ENCODE measurements around the gene TERT. TPM values are rescaled to one million over a fixed set of nuclear protein-coding genes. Genes with fewer than 3 reads are reported as not detected.
A peak's percentile ranks its signal among the peaks of the same experiment; 100 is the strongest.

Gene TERT
- total and polyA plus RNA-seq, 2 of the 13 experiments (the other 11 are each of a cell fraction or from before 2014, with no cell fraction given), result 4.3 to 5.9 TPM

DNA sequence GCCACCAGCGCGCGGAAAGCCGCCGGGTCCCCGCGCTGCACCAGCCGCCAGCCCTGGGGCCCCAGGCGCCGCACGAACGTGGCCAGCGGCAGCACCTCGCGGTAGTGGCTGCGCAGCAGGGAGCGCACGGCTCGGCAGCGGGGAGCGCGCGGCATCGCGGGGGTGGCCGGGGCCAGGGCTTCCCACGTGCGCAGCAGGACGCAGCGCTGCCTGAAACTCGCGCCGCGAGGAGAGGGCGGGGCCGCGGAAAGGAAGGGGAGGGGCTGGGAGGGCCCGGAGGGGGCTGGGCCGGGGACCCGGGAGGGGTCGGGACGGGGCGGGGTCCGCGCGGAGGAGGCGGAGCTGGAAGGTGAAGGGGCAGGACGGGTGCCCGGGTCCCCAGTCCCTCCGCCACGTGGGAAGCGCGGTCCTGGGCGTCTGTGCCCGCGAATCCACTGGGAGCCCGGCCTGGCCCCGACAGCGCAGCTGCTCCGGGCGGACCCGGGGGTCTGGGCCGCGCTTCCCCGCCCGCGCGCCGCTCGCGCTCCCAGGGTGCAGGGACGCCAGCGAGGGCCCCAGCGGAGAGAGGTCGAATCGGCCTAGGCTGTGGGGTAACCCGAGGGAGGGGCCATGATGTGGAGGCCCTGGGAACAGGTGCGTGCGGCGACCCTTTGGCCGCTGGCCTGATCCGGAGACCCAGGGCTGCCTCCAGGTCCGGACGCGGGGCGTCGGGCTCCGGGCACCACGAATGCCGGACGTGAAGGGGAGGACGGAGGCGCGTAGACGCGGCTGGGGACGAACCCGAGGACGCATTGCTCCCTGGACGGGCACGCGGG lies at the start of gene TERT (continued):
- no peak for TF ChIP-seq SAFB2 (CRISPR knock-in tag; IDR thresholded peaks at IDR 0.05; ENCODE audit: borderline replicate concordance, low read depth)
- no peak for TF ChIP-seq RCOR2 (CRISPR knock-in tag; IDR thresholded peaks at IDR 0.05)
- no peak for TF ChIP-seq ZNF768 (CRISPR knock-in tag; IDR thresholded peaks at IDR 0.05)
- TF ChIP-seq RBFOX2 (IDR thresholded peaks at IDR 0.05; ENCODE audit: low read depth, low read length), result no peak
- TF ChIP-seq ZNF572 (CRISPR knock-in tag; IDR thresholded peaks at IDR 0.05), result no peak
- TF ChIP-seq HDAC1 (CRISPR knock-in tag; IDR thresholded peaks at IDR 0.05), result peak; percentile 64; the same call in 1 of the 2 replicates
- TF ChIP-seq GATAD2A (CRISPR knock-in tag; IDR thresholded peaks at IDR 0.05), result no peak
- TF ChIP-seq MAX (IDR thresholded peaks at IDR 0.05), result peak; percentile 97
- TF ChIP-seq TMF1 (CRISPR knock-in tag; IDR thresholded peaks at IDR 0.05; ENCODE audit: low read depth), result 0 out of 2 replicates have a peak, but pooled peaks have one; percentile 16
- TF ChIP-seq MAF1 (CRISPR knock-in tag; IDR thresholded peaks at IDR 0.05; ENCODE audit: borderline replicate concordance), result no peak
- no peak for TF ChIP-seq TARDBP (CRISPR knock-in tag; IDR thresholded peaks at IDR 0.05)
- TF ChIP-seq ZNF333 (CRISPR knock-in tag; IDR thresholded peaks at IDR 0.05; ENCODE audit: borderline replicate concordance), result no peak
- no peak for TF ChIP-seq MEIS1 (CRISPR knock-in tag; IDR thresholded peaks at IDR 0.05; ENCODE audit: borderline replicate concordance)
- no peak for TF ChIP-seq CBX1 (IDR thresholded peaks at IDR 0.05; ENCODE audit: low read depth)
- TF ChIP-seq ARNT (IDR thresholded peaks at IDR 0.05), result no peak
- no peak for TF ChIP-seq RBM39 (IDR thresholded peaks at IDR 0.05; ENCODE audit: low read depth, low read length, poor library complexity, severe bottlenecking)
- TF ChIP-seq, protein P1, sequence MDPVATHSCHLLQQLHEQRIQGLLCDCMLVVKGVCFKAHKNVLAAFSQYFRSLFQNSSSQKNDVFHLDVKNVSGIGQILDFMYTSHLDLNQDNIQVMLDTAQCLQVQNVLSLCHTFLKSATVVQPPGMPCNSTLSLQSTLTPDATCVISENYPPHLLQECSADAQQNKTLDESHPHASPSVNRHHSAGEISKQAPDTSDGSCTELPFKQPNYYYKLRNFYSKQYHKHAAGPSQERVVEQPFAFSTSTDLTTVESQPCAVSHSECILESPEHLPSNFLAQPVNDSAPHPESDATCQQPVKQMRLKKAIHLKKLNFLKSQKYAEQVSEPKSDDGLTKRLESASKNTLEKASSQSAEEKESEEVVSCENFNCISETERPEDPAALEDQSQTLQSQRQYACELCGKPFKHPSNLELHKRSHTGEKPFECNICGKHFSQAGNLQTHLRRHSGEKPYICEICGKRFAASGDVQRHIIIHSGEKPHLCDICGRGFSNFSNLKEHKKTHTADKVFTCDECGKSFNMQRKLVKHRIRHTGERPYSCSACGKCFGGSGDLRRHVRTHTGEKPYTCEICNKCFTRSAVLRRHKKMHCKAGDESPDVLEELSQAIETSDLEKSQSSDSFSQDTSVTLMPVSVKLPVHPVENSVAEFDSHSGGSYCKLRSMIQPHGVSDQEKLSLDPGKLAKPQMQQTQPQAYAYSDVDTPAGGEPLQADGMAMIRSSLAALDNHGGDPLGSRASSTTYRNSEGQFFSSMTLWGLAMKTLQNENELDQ (CRISPR knock-in tag; IDR thresholded peaks at IDR 0.05; ENCODE audit: borderline replicate concordance), result no peak
- TF ChIP-seq, protein P2, sequence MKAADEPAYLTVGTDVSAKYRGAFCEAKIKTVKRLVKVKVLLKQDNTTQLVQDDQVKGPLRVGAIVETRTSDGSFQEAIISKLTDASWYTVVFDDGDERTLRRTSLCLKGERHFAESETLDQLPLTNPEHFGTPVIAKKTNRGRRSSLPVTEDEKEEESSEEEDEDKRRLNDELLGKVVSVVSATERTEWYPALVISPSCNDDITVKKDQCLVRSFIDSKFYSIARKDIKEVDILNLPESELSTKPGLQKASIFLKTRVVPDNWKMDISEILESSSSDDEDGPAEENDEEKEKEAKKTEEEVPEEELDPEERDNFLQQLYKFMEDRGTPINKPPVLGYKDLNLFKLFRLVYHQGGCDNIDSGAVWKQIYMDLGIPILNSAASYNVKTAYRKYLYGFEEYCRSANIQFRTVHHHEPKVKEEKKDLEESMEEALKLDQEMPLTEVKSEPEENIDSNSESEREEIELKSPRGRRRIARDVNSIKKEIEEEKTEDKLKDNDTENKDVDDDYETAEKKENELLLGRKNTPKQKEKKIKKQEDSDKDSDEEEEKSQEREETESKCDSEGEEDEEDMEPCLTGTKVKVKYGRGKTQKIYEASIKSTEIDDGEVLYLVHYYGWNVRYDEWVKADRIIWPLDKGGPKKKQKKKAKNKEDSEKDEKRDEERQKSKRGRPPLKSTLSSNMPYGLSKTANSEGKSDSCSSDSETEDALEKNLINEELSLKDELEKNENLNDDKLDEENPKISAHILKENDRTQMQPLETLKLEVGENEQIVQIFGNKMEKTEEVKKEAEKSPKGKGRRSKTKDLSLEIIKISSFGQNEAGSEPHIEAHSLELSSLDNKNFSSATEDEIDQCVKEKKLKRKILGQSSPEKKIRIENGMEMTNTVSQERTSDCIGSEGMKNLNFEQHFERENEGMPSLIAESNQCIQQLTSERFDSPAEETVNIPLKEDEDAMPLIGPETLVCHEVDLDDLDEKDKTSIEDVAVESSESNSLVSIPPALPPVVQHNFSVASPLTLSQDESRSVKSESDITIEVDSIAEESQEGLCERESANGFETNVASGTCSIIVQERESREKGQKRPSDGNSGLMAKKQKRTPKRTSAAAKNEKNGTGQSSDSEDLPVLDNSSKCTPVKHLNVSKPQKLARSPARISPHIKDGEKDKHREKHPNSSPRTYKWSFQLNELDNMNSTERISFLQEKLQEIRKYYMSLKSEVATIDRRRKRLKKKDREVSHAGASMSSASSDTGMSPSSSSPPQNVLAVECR (CRISPR knock-in tag; IDR thresholded peaks at IDR 0.05; ENCODE audit: borderline replicate concordance), result peak; percentile 87
- peak; percentile 24 for TF ChIP-seq HNRNPK (IDR thresholded peaks at IDR 0.05; ENCODE audit: low read depth, low read length, poor library complexity, severe bottlenecking)
- TF ChIP-seq ZNF121 (CRISPR knock-in tag; IDR thresholded peaks at IDR 0.05), result no peak
- TF ChIP-seq, protein P3, sequence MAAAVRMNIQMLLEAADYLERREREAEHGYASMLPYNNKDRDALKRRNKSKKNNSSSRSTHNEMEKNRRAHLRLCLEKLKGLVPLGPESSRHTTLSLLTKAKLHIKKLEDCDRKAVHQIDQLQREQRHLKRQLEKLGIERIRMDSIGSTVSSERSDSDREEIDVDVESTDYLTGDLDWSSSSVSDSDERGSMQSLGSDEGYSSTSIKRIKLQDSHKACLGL (CRISPR knock-in tag; IDR thresholded peaks at IDR 0.05), result peak; percentile 38; the same call in 1 of the 2 replicates
- TF ChIP-seq ATF7 (IDR thresholded peaks at IDR 0.05), result no peak
- TF ChIP-seq ATF7 (CRISPR knock-in tag; IDR thresholded peaks at IDR 0.05), result no peak

Measured in HepG2 (cell line).